Immature natural killer cell (primary cell): ENCODE data around the gene PPP3CB. TPM values are rescaled to one million over a fixed set of nuclear protein-coding genes. Genes with fewer than 3 reads are reported as not detected.
"Not testable (repeated sequence)": the region's sequence is repeated elsewhere in the genome, so short reads cannot be mapped to it uniquely, and the experiment has no call there.

Source experiments
- DNase-seq, 3 donors: peaks; one replicate each; pipeline ENCODE4 v3.0.0; 2022; ENCODE audit warnings: mixed read lengths in 1 of 3
- H3K27ac Mint-ChIP-seq, 6 donors: one replicate each; pipeline ENCODE4 v1.8.0; 2020; ENCODE audit warnings: mixed read lengths in 6 of 6, mild to moderate bottlenecking in 5 of 6, inconsistent platforms in 4 of 6, moderate library complexity in 3 of 6
- H3K27me3 Mint-ChIP-seq, 3 donors: one replicate each; pipeline ENCODE4 v1.8.0; 2020 to 2021; ENCODE audit warnings: low read depth in 3 of 3, mild to moderate bottlenecking in 3 of 3, mixed read lengths in 3 of 3, moderate library complexity in 3 of 3, inconsistent platforms in 1 of 3
- H3K36me3 Mint-ChIP-seq, 3 donors: one replicate each; pipeline ENCODE4 v1.8.0; 2020; ENCODE audit warnings: mixed read lengths in 3 of 3, inconsistent platforms in 2 of 3, mild to moderate bottlenecking in 2 of 3
- H3K4me1 Mint-ChIP-seq, 2 donors: one replicate each; pipeline ENCODE4 v1.8.0; 2020; ENCODE audit warnings: inconsistent platforms in 2 of 2, mild to moderate bottlenecking in 2 of 2, mixed read lengths in 2 of 2, moderate library complexity in 1 of 2
- H3K4me3 Mint-ChIP-seq, 5 donors: one replicate each; pipeline ENCODE4 v1.8.0; 2020; ENCODE audit warnings: mild to moderate bottlenecking in 5 of 5, mixed read lengths in 5 of 5, inconsistent platforms in 3 of 5, moderate library complexity in 3 of 5
- H3K9me3 Mint-ChIP-seq, 6 donors: one replicate each; pipeline ENCODE4 v1.8.0; 2020; ENCODE audit warnings: mild to moderate bottlenecking in 6 of 6, mixed read lengths in 6 of 6, inconsistent platforms in 4 of 6, moderate library complexity in 3 of 6
- polyA plus RNA-seq, 3 donors: library from polyadenylated mRNA; unstranded; fragments of 300-500 nt; fragmentation: Illumina TruSeq; gene quantifications; one replicate each; pipeline ENCODE4 v1.2.3, GENCODE V29; 2021

PPP3CB gene
- polyA plus RNA-seq, 3 donors from 2014 or later: 6.9 to 8.7 (median 8.3) TPM

DNA sequence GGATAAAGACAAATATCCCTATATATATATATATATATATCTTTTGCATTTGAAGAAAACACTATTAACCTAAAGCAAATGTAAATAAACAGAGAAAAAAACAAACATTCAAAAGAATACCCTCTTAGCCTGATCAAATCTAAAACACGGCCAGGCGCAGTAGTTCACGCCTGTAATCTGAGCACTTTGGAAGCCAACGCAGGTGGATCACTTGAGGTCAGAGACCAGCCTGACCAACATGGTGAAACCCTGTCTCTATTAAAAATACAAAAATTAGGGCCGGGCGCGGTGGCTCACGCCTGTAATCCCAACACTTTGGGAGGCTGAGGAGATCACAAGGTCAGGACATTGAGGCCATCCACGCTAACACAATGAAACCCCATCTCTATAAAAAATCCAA lies 91.1 kb downstream of the PPP3CB start:
- Mint-ChIP-seq H3K36me3 (peaks cover 0 to 11% (median 0%) of the 10 kb centered on the region in 3 donors), H3K27me3 (no peaks in the 10 kb centered on the region), H3K9me3 (no peaks in the 10 kb centered on the region), H3K27ac (no peak overlapping the region), H3K4me3 (no peak overlapping the region), H3K4me1 (peaks cover 9 to 33% of the 10 kb centered on the region in 2 donors)
- DNase-seq: no peak

DNA sequence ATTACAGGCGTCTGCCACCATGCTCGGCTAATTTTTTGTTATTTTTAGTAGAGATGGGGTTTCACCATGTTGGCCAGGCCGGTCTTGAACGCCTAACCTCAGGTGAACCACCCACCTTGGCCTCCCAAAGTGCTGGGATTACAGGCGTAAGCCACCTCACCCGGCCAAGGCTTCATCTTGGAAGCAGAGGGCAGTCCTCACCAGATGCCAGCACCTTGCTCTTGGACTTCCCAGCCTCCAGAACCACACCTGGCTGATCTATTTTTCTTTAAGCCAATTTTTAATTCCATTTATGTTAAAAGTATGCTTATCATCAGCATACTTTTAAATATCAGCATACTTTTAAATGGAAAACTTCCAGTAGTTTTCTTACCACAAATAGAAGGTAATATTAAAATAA lies 94.2 kb downstream of the PPP3CB start:
- Mint-ChIP-seq H3K27ac (no peak overlapping the region), H3K36me3 (peaks cover 1 to 7% (median 2%) of the 10 kb centered on the region in 3 donors), H3K9me3 (no peaks in the 10 kb centered on the region), H3K4me1 (peaks cover 2 to 11% of the 10 kb centered on the region in 2 donors), H3K27me3 (no peaks in the 10 kb centered on the region), H3K4me3 (no peak overlapping the region)
- no peak for DNase-seq

DNA sequence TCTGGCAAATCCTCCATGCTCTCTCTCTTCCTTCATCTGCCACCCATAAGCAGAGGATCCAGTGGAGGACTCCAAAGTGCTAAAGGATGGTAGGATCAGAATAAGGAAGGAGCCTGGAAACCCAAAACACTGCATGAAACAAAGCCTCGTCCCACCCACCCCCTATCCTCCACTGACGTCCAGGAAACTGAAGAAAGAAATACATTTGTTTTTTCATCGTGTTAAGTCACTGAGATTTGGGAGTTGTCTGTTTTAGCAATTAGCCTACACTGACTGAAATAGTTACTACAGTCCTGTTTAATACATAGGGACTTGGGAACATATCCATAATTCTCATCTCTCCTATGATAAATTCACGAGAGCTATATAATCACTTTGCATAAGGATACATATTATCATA lies 96.8 kb downstream of the PPP3CB start:
- peaks cover 2 to 6% of the 10 kb centered on the region in 2 donors for H3K4me1 Mint-ChIP-seq
- no peak for DNase-seq
- no peak overlapping the region for H3K27ac Mint-ChIP-seq
- H3K27me3 Mint-ChIP-seq: no peaks in the 10 kb centered on the region
- H3K36me3 Mint-ChIP-seq: peaks cover 8 to 14% (median 10%) of the 10 kb centered on the region in 3 donors
- H3K4me3 Mint-ChIP-seq: no peak overlapping the region
- H3K9me3 Mint-ChIP-seq: no peaks in the 10 kb centered on the region

GRCh38 chr10:73398024-73398423 lies 97.8 kb downstream of the PPP3CB start:
- DNase-seq: no peak
- Mint-ChIP-seq H3K9me3 (no peaks in the 10 kb centered on the region), H3K27me3 (no peaks in the 10 kb centered on the region), H3K4me3 (no peak overlapping the region), H3K4me1 (peaks cover 0 to 2% of the 10 kb centered on the region in 2 donors), H3K27ac (peak overlapping the region in 2 of 6 donors; percentile 16 to 23), H3K36me3 (peaks cover 12 to 19% (median 14%) of the 10 kb centered on the region in 3 donors)

DNA sequence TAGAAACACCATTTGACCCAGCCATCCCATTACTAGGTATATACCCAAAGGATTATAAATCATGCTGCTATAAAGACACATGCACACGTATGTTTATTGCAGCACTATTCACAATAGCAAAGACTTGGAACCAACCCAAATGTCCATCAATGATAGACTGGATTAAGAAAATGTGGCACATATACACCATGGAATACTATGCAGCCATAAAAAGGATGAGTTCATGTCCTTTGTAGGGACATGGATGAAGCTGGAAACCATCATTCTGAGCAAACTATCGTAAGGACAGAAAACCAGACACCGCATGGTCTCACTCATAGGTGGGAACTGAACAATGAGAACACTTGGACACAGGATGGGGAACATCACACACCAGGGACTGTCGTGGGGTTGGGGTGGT lies 101.5 kb downstream of the PPP3CB start:
- H3K4me1 Mint-ChIP-seq, H3K27ac Mint-ChIP-seq, H3K9me3 Mint-ChIP-seq, H3K27me3 Mint-ChIP-seq, DNase-seq, H3K4me3 Mint-ChIP-seq: not testable (repeated sequence)
- peaks cover 24 to 34% (median 27%) of the 10 kb centered on the region in 3 donors for H3K36me3 Mint-ChIP-seq

GRCh38 chr10:73388228-73388627 lies 107.6 kb downstream of the PPP3CB start:
- H3K4me3 Mint-ChIP-seq: no peak overlapping the region
- H3K9me3 Mint-ChIP-seq: no peaks in the 10 kb centered on the region
- no peaks in the 10 kb centered on the region for H3K27me3 Mint-ChIP-seq
- peaks cover 33 to 53% (median 36%) of the 10 kb centered on the region in 3 donors for H3K36me3 Mint-ChIP-seq
- H3K4me1 Mint-ChIP-seq: peaks cover 0 to 6% of the 10 kb centered on the region in 2 donors
- DNase-seq: no peak
- H3K27ac Mint-ChIP-seq: no peak overlapping the region

GRCh38 chr10:73386583-73386982 lies 109.2 kb downstream of the PPP3CB start:
- Mint-ChIP-seq H3K27me3 (no peaks in the 10 kb centered on the region), H3K4me1 (peaks cover 0 to under 1% of the 10 kb centered on the region in 2 donors), H3K27ac (no peak overlapping the region), H3K4me3 (no peak overlapping the region), H3K36me3 (peaks cover 31 to 53% (median 36%) of the 10 kb centered on the region in 3 donors), H3K9me3 (no peaks in the 10 kb centered on the region)
- DNase-seq: no peak

Other genes with a start within 250 kb of the PPP3CB start
- 10 to 100 TPM; 26.4 to 27.6 (median 26.9) TPM for gene DNAJC9, start 248.8 kb downstream of the PPP3CB start, polyA plus RNA-seq
- gene MRPS16, start 243.4 kb downstream of the PPP3CB start, polyA plus RNA-seq: 100 to 1,000 TPM in 1 of 3 donors, 10 to 100 TPM in 2; 74.2 to 102 (median 98.9) TPM
- under 1 TPM in 1 of 3 donors, not detected in 2; 0.16 TPM for gene CFAP70, start 137.2 kb downstream of the PPP3CB start, polyA plus RNA-seq
- gene ANXA7, start 82.0 kb downstream of the PPP3CB start, polyA plus RNA-seq: 100 to 1,000 TPM; 119 to 234 (median 136) TPM
- gene MSS51, start 62.5 kb downstream of the PPP3CB start, polyA plus RNA-seq: under 1 TPM in 2 of 3 donors, not detected in 1; 0.16 to 0.38 TPM
- gene USP54, start 95.3 kb upstream of the PPP3CB start, polyA plus RNA-seq: 1 to 10 TPM in 1 of 3 donors, under 1 TPM in 1, not detected in 1; 0.48 to 1.6 TPM
- gene MYOZ1, start 145.4 kb upstream of the PPP3CB start, polyA plus RNA-seq: not detected
- gene SYNPO2L, start 160.0 kb upstream of the PPP3CB start, polyA plus RNA-seq: not detected
- gene AGAP5, start 202.1 kb upstream of the PPP3CB start, polyA plus RNA-seq: under 1 TPM in 1 of 3 donors, not detected in 2; 0.37 TPM
- gene SEC24C, start 248.3 kb upstream of the PPP3CB start, polyA plus RNA-seq: 10 to 100 TPM; 15.5 to 77.7 (median 21.3) TPM